ENCODE measurements around the gene OR2T10.
"Not testable (repeated sequence)": the region's sequence is repeated elsewhere in the genome, so short reads cannot be mapped to it uniquely, and the experiment has no call there.

OR2T10 gene

GRCh38 chr1:248574657-248575056 is 22.8 kb downstream of the OR2T10 start, which contains the start of gene OR2T34:
TSS of gene OR2T34 (minus strand) at chr1:248574757. CDS start at chr1:248574757, 0 bp downstream.
- not testable (repeated sequence) for H3K9me3 ChIP-seq (ENCODE audit: insufficient read depth, low read depth, low read length); DNase-seq; H3K4me2 ChIP-seq (ENCODE audit: low read length); H3K4me1 ChIP-seq (ENCODE audit: control insufficient read depth in 1 of 2, insufficient read depth in 2 of 2, low read length in 2 of 2); H3K23ac ChIP-seq (ENCODE audit: low read length); H3K79me1 ChIP-seq (ENCODE audit: low read length); H3K4ac ChIP-seq (ENCODE audit: low read depth, low read length); H3K27me3 ChIP-seq (ENCODE audit: insufficient read depth, low read length); H4K8ac ChIP-seq (ENCODE audit: low read depth, low read length); H2AK5ac ChIP-seq (ENCODE audit: low read length); H3K14ac ChIP-seq (ENCODE audit: low read length); H3K9ac ChIP-seq (ENCODE audit: low read length); H3K18ac ChIP-seq (ENCODE audit: low read length); H3K27ac ChIP-seq (ENCODE audit: low read depth, low read length); H2BK120ac ChIP-seq (ENCODE audit: insufficient read depth, low read length, poor library complexity); H3K79me2 ChIP-seq (ENCODE audit: control insufficient read depth, insufficient read depth, low read length, poor library complexity); H2BK5ac ChIP-seq (ENCODE audit: low read depth, low read length, poor library complexity); H4K12ac ChIP-seq (ENCODE audit: low read depth, low read length); H4K91ac ChIP-seq (ENCODE audit: low read depth, low read length); H2AFZ ChIP-seq (ENCODE audit: insufficient read depth, low read length, poor library complexity); H3K4me3 ChIP-seq (ENCODE audit: low read depth, low read length); H2BK12ac ChIP-seq (ENCODE audit: low read length); H3K36me3 ChIP-seq (ENCODE audit: control insufficient read depth in 1 of 2, insufficient read depth in 2 of 2, low read length in 2 of 2)
- no CpG with 5 or more reads among the region's 3 CpGs for WGBS (ENCODE audit: extremely low coverage, insufficient coverage, insufficient read length)

GRCh38 chr1:248573856-248574255 is 23.6 kb downstream of the OR2T10 start:
- not testable (repeated sequence) for DNase-seq; H3K23ac ChIP-seq (ENCODE audit: low read length); H3K36me3 ChIP-seq (ENCODE audit: control insufficient read depth in 1 of 2, insufficient read depth in 2 of 2, low read length in 2 of 2); H4K12ac ChIP-seq (ENCODE audit: low read depth, low read length); H3K18ac ChIP-seq (ENCODE audit: low read length); H3K27me3 ChIP-seq (ENCODE audit: insufficient read depth, low read length); H3K9ac ChIP-seq (ENCODE audit: low read length); H3K27ac ChIP-seq (ENCODE audit: low read depth, low read length); H3K79me1 ChIP-seq (ENCODE audit: low read length); H3K79me2 ChIP-seq (ENCODE audit: control insufficient read depth, insufficient read depth, low read length, poor library complexity); H3K4me2 ChIP-seq (ENCODE audit: low read length); H3K4me3 ChIP-seq (ENCODE audit: low read depth, low read length); H3K4ac ChIP-seq (ENCODE audit: low read depth, low read length); H2BK120ac ChIP-seq (ENCODE audit: insufficient read depth, low read length, poor library complexity); H3K4me1 ChIP-seq (ENCODE audit: control insufficient read depth in 1 of 2, insufficient read depth in 2 of 2, low read length in 2 of 2); H4K8ac ChIP-seq (ENCODE audit: low read depth, low read length); H2AFZ ChIP-seq (ENCODE audit: insufficient read depth, low read length, poor library complexity); H2AK5ac ChIP-seq (ENCODE audit: low read length); H3K9me3 ChIP-seq (ENCODE audit: insufficient read depth, low read depth, low read length); H3K14ac ChIP-seq (ENCODE audit: low read length); H2BK5ac ChIP-seq (ENCODE audit: low read depth, low read length, poor library complexity); H4K91ac ChIP-seq (ENCODE audit: low read depth, low read length); H2BK12ac ChIP-seq (ENCODE audit: low read length)
- WGBS (ENCODE audit: extremely low coverage, insufficient coverage, insufficient read length), result no CpG with 5 or more reads among the region's 8 CpGs

GRCh38 chr1:248572049-248572448 is 25.5 kb downstream of the OR2T10 start:
- H3K27ac ChIP-seq (ENCODE audit: low read depth, low read length); H4K8ac ChIP-seq (ENCODE audit: low read depth, low read length); H2BK12ac ChIP-seq (ENCODE audit: low read length); H4K91ac ChIP-seq (ENCODE audit: low read depth, low read length); H3K4ac ChIP-seq (ENCODE audit: low read depth, low read length); H3K79me1 ChIP-seq (ENCODE audit: low read length); H4K12ac ChIP-seq (ENCODE audit: low read depth, low read length); H3K9ac ChIP-seq (ENCODE audit: low read length); H3K36me3 ChIP-seq (ENCODE audit: control insufficient read depth in 1 of 2, insufficient read depth in 2 of 2, low read length in 2 of 2); H3K4me3 ChIP-seq (ENCODE audit: low read depth, low read length); DNase-seq; H3K14ac ChIP-seq (ENCODE audit: low read length); H2BK120ac ChIP-seq (ENCODE audit: insufficient read depth, low read length, poor library complexity); H3K23ac ChIP-seq (ENCODE audit: low read length); H3K79me2 ChIP-seq (ENCODE audit: control insufficient read depth, insufficient read depth, low read length, poor library complexity); H3K18ac ChIP-seq (ENCODE audit: low read length); H3K9me3 ChIP-seq (ENCODE audit: insufficient read depth, low read depth, low read length); H2AFZ ChIP-seq (ENCODE audit: insufficient read depth, low read length, poor library complexity); H3K4me2 ChIP-seq (ENCODE audit: low read length); H2BK5ac ChIP-seq (ENCODE audit: low read depth, low read length, poor library complexity); H3K4me1 ChIP-seq (ENCODE audit: control insufficient read depth in 1 of 2, insufficient read depth in 2 of 2, low read length in 2 of 2); H2AK5ac ChIP-seq (ENCODE audit: low read length); H3K27me3 ChIP-seq (ENCODE audit: insufficient read depth, low read length): not testable (repeated sequence)
- WGBS (ENCODE audit: extremely low coverage, insufficient coverage, insufficient read length), result no CpG with 5 or more reads among the region's 1 CpG

- not testable (repeated sequence) for H3K9ac ChIP-seq (ENCODE audit: low read length); H3K27ac ChIP-seq (ENCODE audit: low read depth, low read length); H3K27me3 ChIP-seq (ENCODE audit: insufficient read depth, low read length); H3K4me2 ChIP-seq (ENCODE audit: low read length); H3K36me3 ChIP-seq (ENCODE audit: control insufficient read depth in 1 of 2, insufficient read depth in 2 of 2, low read length in 2 of 2); H2BK120ac ChIP-seq (ENCODE audit: insufficient read depth, low read length, poor library complexity); H3K79me1 ChIP-seq (ENCODE audit: low read length); H2BK5ac ChIP-seq (ENCODE audit: low read depth, low read length, poor library complexity); H3K9me3 ChIP-seq (ENCODE audit: insufficient read depth, low read depth, low read length); H3K79me2 ChIP-seq (ENCODE audit: control insufficient read depth, insufficient read depth, low read length, poor library complexity); DNase-seq; H4K8ac ChIP-seq (ENCODE audit: low read depth, low read length); H2AFZ ChIP-seq (ENCODE audit: insufficient read depth, low read length, poor library complexity); H4K91ac ChIP-seq (ENCODE audit: low read depth, low read length); H3K14ac ChIP-seq (ENCODE audit: low read length); H3K18ac ChIP-seq (ENCODE audit: low read length); H2AK5ac ChIP-seq (ENCODE audit: low read length); H4K12ac ChIP-seq (ENCODE audit: low read depth, low read length); H3K23ac ChIP-seq (ENCODE audit: low read length); H3K4me3 ChIP-seq (ENCODE audit: low read depth, low read length); H2BK12ac ChIP-seq (ENCODE audit: low read length); H3K4ac ChIP-seq (ENCODE audit: low read depth, low read length); H3K4me1 ChIP-seq (ENCODE audit: control insufficient read depth in 1 of 2, insufficient read depth in 2 of 2, low read length in 2 of 2)
- WGBS (ENCODE audit: extremely low coverage, insufficient coverage, insufficient read length), result no CpG with 5 or more reads among the region's 3 CpGs
Observed at GRCh38 chr1:248570811-248571210, 26.7 kb downstream of the OR2T10 start.
